AG10803 (cell line): ENCODE data around the gene RALGAPA2.

Experiments used
- DNase-seq: peaks from one replicate; pipeline ENCODE4 v3.0.0; 2010; ENCODE audit warnings: low read depth
- H3K4me3 ChIP-seq: 2 replicates; pipeline ENCODE4 v1.5.1; 2011; ENCODE audit warnings: mild to moderate bottlenecking, low read length, control low read depth
- CTCF ChIP-seq: conservative IDR thresholded peaks from 2 replicates; pipeline ENCODE4 v1.5.1; 2011; ENCODE audit warnings: mild to moderate bottlenecking, low read length, control low read depth, inconsistent platforms

RALGAPA2 gene

GRCh38 chr20:20712474-20713243 lies at the start of gene RALGAPA2:
TSS of gene RALGAPA2 (minus strand) at chr20:20712644. CDS start at chr20:20712480, 164 bp downstream.
- peak; percentile 9; the same call in 1 of the 2 replicates for TF ChIP-seq CTCF
- DNase-seq, result peak; percentile 99
- peak within 1 kb of the TSS; percentile 76 for H3K4me3 ChIP-seq

GRCh38 chr20:20761301-20761700 lies 48.9 kb upstream of the RALGAPA2 start:
- no peak for TF ChIP-seq CTCF
- DNase-seq, result no peak
- no peak overlapping the region for H3K4me3 ChIP-seq

GRCh38 chr20:20759132-20759531 lies 46.7 kb upstream of the RALGAPA2 start:
- H3K4me3 ChIP-seq, result no peak overlapping the region
- DNase-seq, result no peak
- TF ChIP-seq CTCF, result no peak

GRCh38 chr20:20755674-20756319 lies 43.4 kb upstream of the RALGAPA2 start:
- DNase-seq, result no peak
- TF ChIP-seq CTCF, result no peak
- no peak overlapping the region for H3K4me3 ChIP-seq

- H3K4me3 ChIP-seq, result no peak overlapping the region
- DNase-seq, result no peak
- TF ChIP-seq CTCF, result no peak
These were observed 42.8 kb upstream of the RALGAPA2 start for GRCh38 chr20:20755231-20755630.

- no peak for DNase-seq
- no peak for TF ChIP-seq CTCF
- no peak overlapping the region for H3K4me3 ChIP-seq
These were observed 42.3 kb upstream of the RALGAPA2 start for GRCh38 chr20:20754714-20755113.

GRCh38 chr20:20752712-20753111 lies 40.3 kb upstream of the RALGAPA2 start:
- H3K4me3 ChIP-seq, result no peak overlapping the region
- DNase-seq, result no peak

More at GRCh38 chr20:20752712-20753111, 40.3 kb upstream of the RALGAPA2 start:
- TF ChIP-seq CTCF, result no peak
